ENCODE results near the gene GPR152.

DNA sequence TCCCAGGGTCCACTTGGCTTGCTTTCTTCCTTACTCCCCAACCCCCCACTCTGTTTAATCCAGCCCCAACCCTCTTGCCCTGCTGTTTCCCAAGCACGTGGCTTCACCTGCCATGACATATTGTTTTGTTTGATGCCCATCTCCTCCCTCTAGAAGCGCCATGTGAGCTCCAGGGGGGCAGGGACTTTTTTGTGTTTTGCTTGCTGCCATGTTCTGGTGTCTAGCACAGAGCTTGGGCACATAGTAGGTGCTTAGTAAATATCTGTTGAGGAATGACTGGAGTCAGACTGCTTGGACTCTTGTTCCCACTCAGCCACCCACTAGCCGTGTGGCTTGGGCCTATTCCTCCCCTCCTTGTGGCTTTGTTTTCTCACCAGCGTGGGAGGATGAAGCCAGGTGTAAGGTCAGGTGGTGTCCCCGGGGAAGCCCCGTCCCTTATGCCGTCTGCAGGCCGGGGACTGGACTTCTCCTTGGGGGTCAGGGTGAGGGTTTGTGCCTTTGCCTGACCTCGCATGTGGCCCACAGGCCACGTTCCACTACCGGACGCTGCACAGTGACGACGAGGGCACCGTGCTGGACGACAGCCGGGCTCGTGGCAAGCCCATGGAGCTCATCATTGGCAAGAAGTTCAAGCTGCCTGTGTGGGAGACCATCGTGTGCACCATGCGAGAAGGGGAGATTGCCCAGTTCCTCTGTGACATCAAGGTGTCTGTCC, 34.1 kb upstream of the GPR152 start:
- no peak for TF ChIP-seq EZH2 (optimal IDR thresholded peaks at IDR 0.05; ENCODE audit: low read depth, low read length)
- TF ChIP-seq, protein P1, sequence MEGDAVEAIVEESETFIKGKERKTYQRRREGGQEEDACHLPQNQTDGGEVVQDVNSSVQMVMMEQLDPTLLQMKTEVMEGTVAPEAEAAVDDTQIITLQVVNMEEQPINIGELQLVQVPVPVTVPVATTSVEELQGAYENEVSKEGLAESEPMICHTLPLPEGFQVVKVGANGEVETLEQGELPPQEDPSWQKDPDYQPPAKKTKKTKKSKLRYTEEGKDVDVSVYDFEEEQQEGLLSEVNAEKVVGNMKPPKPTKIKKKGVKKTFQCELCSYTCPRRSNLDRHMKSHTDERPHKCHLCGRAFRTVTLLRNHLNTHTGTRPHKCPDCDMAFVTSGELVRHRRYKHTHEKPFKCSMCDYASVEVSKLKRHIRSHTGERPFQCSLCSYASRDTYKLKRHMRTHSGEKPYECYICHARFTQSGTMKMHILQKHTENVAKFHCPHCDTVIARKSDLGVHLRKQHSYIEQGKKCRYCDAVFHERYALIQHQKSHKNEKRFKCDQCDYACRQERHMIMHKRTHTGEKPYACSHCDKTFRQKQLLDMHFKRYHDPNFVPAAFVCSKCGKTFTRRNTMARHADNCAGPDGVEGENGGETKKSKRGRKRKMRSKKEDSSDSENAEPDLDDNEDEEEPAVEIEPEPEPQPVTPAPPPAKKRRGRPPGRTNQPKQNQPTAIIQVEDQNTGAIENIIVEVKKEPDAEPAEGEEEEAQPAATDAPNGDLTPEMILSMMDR (IDR thresholded peaks at IDR 0.05; ENCODE audit: low read length) = no peak
- no peak for TF ChIP-seq EZH2phosphoT487 (IDR thresholded peaks at IDR 0.05; ENCODE audit: low read length)
